MCF 10A (cell line): Measurements from ENCODE around the gene HPCAL4. TPM values are rescaled to one million over a fixed set of nuclear protein-coding genes. Genes with fewer than 3 reads are reported as not detected.

Experiments used
- BruUV-seq: library from RNA; stranded (reverse); fragments of 400-500 nt; replicated peaks from 2 replicates; lab custom pipeline; 2021; lab: Mats Ljungman, UMichigan
- CTCF ChIA-PET: fragments of 300-600 bp; sonication (Branson Sonifier 250); formaldehyde crosslinking; extraction: SDS; loops from one replicate; lab custom pipeline; 2021; ENCODE audit warnings: antibody characterized with exemption, inconsistent platforms; lab: Yijun Ruan, JAX
- POLR2A ChIA-PET: fragments of 300-600, 350-650 bp; sonication (Branson Sonifier 250); formaldehyde crosslinking; extraction: SDS; loops from one replicate; lab custom pipeline; 2020; ENCODE audit warnings: antibody characterized with exemption, inconsistent platforms; lab: Yijun Ruan, JAX
- DNase-seq: peaks from one replicate; pipeline ENCODE4 v3.0.0-alpha.2; 2018; ENCODE audit not compliant: unreplicated experiment
- H3K27ac Mint-ChIP-seq: one replicate; pipeline ENCODE4 v1.8.0; 2022; ENCODE audit warnings: mild to moderate bottlenecking, low read depth, mixed read lengths; ENCODE audit not compliant: unreplicated experiment
- H3K27me3 Mint-ChIP-seq: one replicate; pipeline ENCODE4 v1.8.0; 2022; ENCODE audit warnings: mixed read lengths; ENCODE audit not compliant: insufficient read depth, unreplicated experiment
- H3K36me3 Mint-ChIP-seq: one replicate; pipeline ENCODE4 v1.8.0; 2022; ENCODE audit warnings: mild to moderate bottlenecking, moderate library complexity, mixed read lengths; ENCODE audit not compliant: insufficient read depth, unreplicated experiment
- H3K4me1 Mint-ChIP-seq: one replicate; pipeline ENCODE4 v1.8.0; 2022; ENCODE audit warnings: mixed read lengths; ENCODE audit not compliant: insufficient read depth, unreplicated experiment
- H3K4me3 Mint-ChIP-seq: one replicate; pipeline ENCODE4 v1.8.0; 2022; ENCODE audit warnings: mild to moderate bottlenecking, moderate library complexity, mixed read lengths; ENCODE audit not compliant: unreplicated experiment
- H3K9me3 Mint-ChIP-seq: one replicate; pipeline ENCODE4 v1.8.0; 2022; ENCODE audit warnings: mixed read lengths; ENCODE audit not compliant: unreplicated experiment
- CTCF ChIP-seq: fragments of 200-600 bp; IDR thresholded peaks from one replicate; pipeline ENCODE4 v1.8.0; 2022; ENCODE audit warnings: antibody characterized with exemption, mild to moderate bottlenecking; ENCODE audit not compliant: unreplicated experiment
- intact Hi-C: fragments of 100-400 bp; cut with micrococcal nuclease; formaldehyde crosslinking; loops from 2 replicates; pipeline ENCODE4 v1.14.1; 2022
- total RNA-seq: library from RNA; stranded (reverse); gene quantifications from 2 replicates; pipeline ENCODE4 v1.2.3, GENCODE V29; 2022

The HPCAL4 gene
- total RNA-seq, 1 experiment from 2014 or later, result not detected

GRCh38 chr1:39648496-39648895, 42.7 kb downstream of the HPCAL4 start:
- no peaks in the 10 kb centered on the region for H3K36me3 Mint-ChIP-seq
- no peak for DNase-seq
- ChIA-PET POLR2A (interaction anchor here (0.6 kb wide), 1 partner anchor 39 kb away, joined by 3 read pairs; no protein-coding TSS in a partner anchor), CTCF (interaction anchor here (0.8 to 3.4 kb wide), 5 partner anchors 10 to 71 kb away, joined by 3 to 12 read pairs (median 5); no protein-coding TSS in a partner anchor)
- H3K4me1 Mint-ChIP-seq, result peaks cover 3% of the 10 kb centered on the region
- H3K4me3 Mint-ChIP-seq, result no peak overlapping the region
- H3K9me3 Mint-ChIP-seq, result no peaks in the 10 kb centered on the region
- no peak for TF ChIP-seq CTCF
- intact Hi-C loops, result no loop called here
- H3K27ac Mint-ChIP-seq, result no peak overlapping the region
- H3K27me3 Mint-ChIP-seq, result no peaks in the 10 kb centered on the region
- no TSS peak for BruUV-seq

- H3K9me3 Mint-ChIP-seq, result no peaks in the 10 kb centered on the region
- no peak for DNase-seq
- CTCF ChIA-PET, result interaction anchor here (0.5 to 3.4 kb wide), 3 partner anchors 11 to 90 kb away, joined by 3 to 12 read pairs (median 12); no protein-coding TSS in a partner anchor
- intact Hi-C loops, result no loop called here
- TF ChIP-seq CTCF, result no peak
- H3K27ac Mint-ChIP-seq, result no peak overlapping the region
- H3K4me3 Mint-ChIP-seq, result no peak overlapping the region
- no peaks in the 10 kb centered on the region for H3K4me1 Mint-ChIP-seq
- no TSS peak for BruUV-seq
- no peaks in the 10 kb centered on the region for H3K36me3 Mint-ChIP-seq
- H3K27me3 Mint-ChIP-seq, result no peaks in the 10 kb centered on the region
- POLR2A ChIA-PET, result interaction anchor here (0.6 to 1.0 kb wide), 2 partner anchors 216 to 621 kb away, joined by 3 read pairs; no protein-coding TSS in a partner anchor
These were observed 44.0 kb downstream of the HPCAL4 start for GRCh38 chr1:39647247-39647646.

GRCh38 chr1:39646232-39647081, 44.8 kb downstream of the HPCAL4 start:
- BruUV-seq, result no TSS peak
- intact Hi-C loops, result no loop called here
- Mint-ChIP-seq H3K9me3 (no peaks in the 10 kb centered on the region), H3K27ac (no peak overlapping the region), H3K36me3 (no peaks in the 10 kb centered on the region), H3K27me3 (no peaks in the 10 kb centered on the region), H3K4me1 (no peaks in the 10 kb centered on the region), H3K4me3 (no peak overlapping the region)
- TF ChIP-seq CTCF, result no peak
- ChIA-PET CTCF (interaction anchor here (0.5 to 3.4 kb wide), 5 partner anchors 12 to 432 kb away, joined by 3 to 12 read pairs (median 3); no protein-coding TSS in a partner anchor), POLR2A (interaction anchor here (1.0 kb wide), 1 partner anchor 620 kb away, joined by 3 read pairs; no protein-coding TSS in a partner anchor)
- DNase-seq, result no peak

GRCh38 chr1:39645411-39646043, 45.7 kb downstream of the HPCAL4 start:
- H3K27ac Mint-ChIP-seq, result no peak overlapping the region
- no peak overlapping the region for H3K4me3 Mint-ChIP-seq
- intact Hi-C loops, result no loop called here
- BruUV-seq, result no TSS peak
- no peak for TF ChIP-seq CTCF
- no peaks in the 10 kb centered on the region for H3K27me3 Mint-ChIP-seq
- no peaks in the 10 kb centered on the region for H3K4me1 Mint-ChIP-seq
- CTCF ChIA-PET, result interaction anchor here (2.7 kb wide), 1 partner anchor 39 kb away, joined by 12 read pairs; no protein-coding TSS in a partner anchor
- DNase-seq, result no peak
- POLR2A ChIA-PET, result no interaction called here
- H3K9me3 Mint-ChIP-seq, result no peaks in the 10 kb centered on the region
- H3K36me3 Mint-ChIP-seq, result no peaks in the 10 kb centered on the region
